Breast epithelium (tissue), 3 donors: Measurements from ENCODE around the gene TMEM208.

Source experiments
- CTCF ChIP-seq, 3 donors: fragments of 450-650 bp; IDR thresholded peaks; one replicate each; pipeline ENCODE4 v1.5.1; 2016 to 2017; ENCODE audit warnings: antibody characterized with exemption in 3 of 3, mild to moderate bottlenecking in 3 of 3, moderate library complexity in 3 of 3
- POLR2AphosphoS5 ChIP-seq, 3 donors: sonication (generic); formaldehyde crosslinking; IDR thresholded peaks; one replicate each; pipeline ENCODE4 v1.6.1; 2017; ENCODE audit warnings: antibody characterized with exemption in 3 of 3

GRCh38 chr16:67245674-67246080, 18.7 kb downstream of the TMEM208 start:
- TF ChIP-seq CTCF (IDR thresholded peaks at IDR 0.05) (no peak), POLR2AphosphoS5 (IDR thresholded peaks at IDR 0.05) (no peak)
